Gastrocnemius medialis (tissue), 4 donors: ENCODE results near the gene POFUT1. TPM values are rescaled to one million over a fixed set of nuclear protein-coding genes. Genes with fewer than 3 reads are reported as not detected.

ENCODE experiments used
- ATAC-seq, 2 donors: fragments of 150-250 bp; one replicate each; pipeline ENCODE4 v1.9.1; 2016
- DNase-seq, 2 donors: peaks; one replicate each; pipeline ENCODE4 v3.0.0-alpha.2; 2019
- H3K27ac ChIP-seq, 4 donors: fragments of 200-600 bp; sonication (generic); 1 replicate in 1 of 4; 2 replicates in 3 of 4; pipeline ENCODE4 v1.5.1; 2016 to 2018; ENCODE audit warnings: mild to moderate bottlenecking in 2 of 4, moderate library complexity in 1 of 4
- H3K27me3 ChIP-seq, 3 donors: fragments of 200-600 bp; sonication (generic) in 2 of 3; 1 replicate in 1 of 3; 2 replicates in 2 of 3; pipeline versions ENCODE4 v1.5.1 to v1.6.0; 2016 to 2019; ENCODE audit warnings: mild to moderate bottlenecking in 1 of 3, moderate library complexity in 1 of 3
- H3K36me3 ChIP-seq, 2 donors: fragments of 200-600 bp; sonication (generic) in 1 of 2; one replicate each; pipeline ENCODE4 v1.5.1; 2017 to 2018
- H3K4me1 ChIP-seq, 2 donors: fragments of 200-600 bp; sonication (generic) in 1 of 2; one replicate each; pipeline ENCODE4 v1.5.1; 2016 to 2017; ENCODE audit warnings: mild to moderate bottlenecking in 2 of 2
- H3K4me3 ChIP-seq, 4 donors: fragments of 200-600 bp; sonication (generic) in 3 of 4; 1 replicate in 1 of 4; 2 replicates in 3 of 4; pipeline ENCODE4 v1.5.1; 2016 to 2019; ENCODE audit warnings: mild to moderate bottlenecking in 2 of 4
- H3K9me3 ChIP-seq, 3 donors: fragments of 200-600 bp; sonication (generic) in 2 of 3; 1 replicate in 1 of 3; 2 replicates in 2 of 3; pipeline ENCODE4 v1.5.1; 2016 to 2019
- POLR2A ChIP-seq, 2 donors: fragments of 450-650 bp; IDR thresholded peaks; one replicate each; pipeline ENCODE4 v1.6.1; 2017; ENCODE audit warnings: antibody characterized with exemption in 2 of 2, mild to moderate bottlenecking in 2 of 2, moderate library complexity in 2 of 2
- in situ Hi-C, 4 donors: fragments of 200-750 bp; cut with MboI; loops; one replicate each; pipeline versions ENCODE4 v1.15.0 to v1.8.0; 2017; ENCODE audit warnings: low sequenced_read_pairs in 4 of 4
- intact Hi-C: fragments of 100-400 bp; cut with DNase I; formaldehyde crosslinking; loops from one replicate; pipeline ENCODE4 v1.15.1; 2023; ENCODE audit warnings: low total_unique reads
- total RNA-seq, 4 donors: library from RNA; depleted of rRNA; stranded (reverse); fragments of >200 nt; gene quantifications; one replicate each; pipeline versions ENCODE4 v1.1.0 to v1.2.3, GENCODE V29; 2016
- TF ChIP-seq, protein P1 (sequence below), 5 experiments: fragments of 450-650 bp in 3 of 5; fragments of 200-600 bp in 2 of 5; sonication (generic) in 2 of 5; IDR thresholded peaks in 4 of 5; conservative IDR thresholded peaks in 1 of 5; 1 replicate in 4 of 5; 2 replicates in 1 of 5; pipeline ENCODE4 v1.5.1; 2016 to 2019; ENCODE audit warnings: antibody characterized with exemption in 5 of 5, mild to moderate bottlenecking in 3 of 5, moderate library complexity in 3 of 5

Gene POFUT1
- total RNA-seq, 4 donors from 2014 or later, result 15.3 to 20.7 (median 18.4) TPM

- H3K36me3 ChIP-seq, result no peaks in the 10 kb centered on the region
- no peaks in the 10 kb centered on the region for H3K9me3 ChIP-seq
- in situ Hi-C loops (no loop called here), intact Hi-C loops (no loop called here)
- no peak overlapping the region for H3K27ac ChIP-seq
- no peak for DNase-seq
- peaks cover 28 to 31% of the 10 kb centered on the region in 2 donors for H3K4me1 ChIP-seq
- ATAC-seq, result no peak
- no peak for TF ChIP-seq POLR2A (IDR thresholded peaks at IDR 0.05)
- TF ChIP-seq, protein P1, sequence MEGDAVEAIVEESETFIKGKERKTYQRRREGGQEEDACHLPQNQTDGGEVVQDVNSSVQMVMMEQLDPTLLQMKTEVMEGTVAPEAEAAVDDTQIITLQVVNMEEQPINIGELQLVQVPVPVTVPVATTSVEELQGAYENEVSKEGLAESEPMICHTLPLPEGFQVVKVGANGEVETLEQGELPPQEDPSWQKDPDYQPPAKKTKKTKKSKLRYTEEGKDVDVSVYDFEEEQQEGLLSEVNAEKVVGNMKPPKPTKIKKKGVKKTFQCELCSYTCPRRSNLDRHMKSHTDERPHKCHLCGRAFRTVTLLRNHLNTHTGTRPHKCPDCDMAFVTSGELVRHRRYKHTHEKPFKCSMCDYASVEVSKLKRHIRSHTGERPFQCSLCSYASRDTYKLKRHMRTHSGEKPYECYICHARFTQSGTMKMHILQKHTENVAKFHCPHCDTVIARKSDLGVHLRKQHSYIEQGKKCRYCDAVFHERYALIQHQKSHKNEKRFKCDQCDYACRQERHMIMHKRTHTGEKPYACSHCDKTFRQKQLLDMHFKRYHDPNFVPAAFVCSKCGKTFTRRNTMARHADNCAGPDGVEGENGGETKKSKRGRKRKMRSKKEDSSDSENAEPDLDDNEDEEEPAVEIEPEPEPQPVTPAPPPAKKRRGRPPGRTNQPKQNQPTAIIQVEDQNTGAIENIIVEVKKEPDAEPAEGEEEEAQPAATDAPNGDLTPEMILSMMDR (IDR thresholded peaks at IDR 0.05 in 4 of 5, conservative IDR thresholded peaks at IDR 0.05 in 1 of 5), result no peak
- H3K4me3 ChIP-seq, result no peak overlapping the region
- no peaks in the 10 kb centered on the region for H3K27me3 ChIP-seq
These were observed 74.0 kb downstream of the POFUT1 start for GRCh38 chr20:32281711-32282110.

GRCh38 chr20:32282461-32282860 is 74.8 kb downstream of the POFUT1 start:
- Histone ChIP-seq H3K36me3 (no peaks in the 10 kb centered on the region), H3K4me3 (no peak overlapping the region), H3K27me3 (no peaks in the 10 kb centered on the region), H3K9me3 (no peaks in the 10 kb centered on the region), H3K27ac (no peak overlapping the region), H3K4me1 (peaks cover 28 to 30% of the 10 kb centered on the region in 2 donors)
- TF ChIP-seq, protein P1 (IDR thresholded peaks at IDR 0.05 in 4 of 5, conservative IDR thresholded peaks at IDR 0.05 in 1 of 5), result no peak
- TF ChIP-seq POLR2A (IDR thresholded peaks at IDR 0.05), result no peak
- DNase-seq (peak in 1 of 2 donors; percentile 28), ATAC-seq (peak; percentile 28 to 51)
- in situ Hi-C loops (no loop called here), intact Hi-C loops (no loop called here)

DNA sequence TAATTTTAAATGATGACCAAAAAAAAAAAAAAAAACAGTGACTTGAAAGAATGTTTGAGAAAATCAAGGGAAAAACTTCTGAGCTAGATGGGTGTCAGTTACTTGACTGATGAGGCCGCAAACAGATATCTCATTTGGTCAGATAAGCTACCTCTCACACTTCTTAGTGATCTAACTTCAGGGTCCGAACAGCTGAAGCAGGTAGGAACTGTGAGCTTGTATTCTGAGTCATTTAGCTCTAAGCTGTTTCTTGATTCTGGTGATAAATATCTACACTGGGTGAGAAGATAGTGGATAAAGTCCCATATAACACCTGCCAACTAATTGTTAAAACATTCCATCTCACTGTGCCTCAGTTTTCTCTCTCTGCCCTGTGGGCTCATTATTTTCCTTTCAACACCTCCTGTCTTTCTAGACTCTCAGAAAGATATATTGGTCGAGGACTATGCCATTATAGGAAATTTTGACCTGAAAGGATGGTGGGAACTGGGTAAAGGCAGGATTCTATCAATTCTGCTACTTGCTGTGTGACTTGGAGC is 77.5 kb downstream of the POFUT1 start:
- ATAC-seq (no peak), DNase-seq (no peak)
- Histone ChIP-seq H3K27ac (peak overlapping the region in 2 of 4 donors; percentile 21 to 29), H3K36me3 (no peaks in the 10 kb centered on the region), H3K9me3 (no peaks in the 10 kb centered on the region), H3K4me1 (peaks cover 19 to 22% of the 10 kb centered on the region in 2 donors), H3K27me3 (no peaks in the 10 kb centered on the region), H3K4me3 (no peak overlapping the region)
- intact Hi-C loops, result no loop called here
- TF ChIP-seq POLR2A (IDR thresholded peaks at IDR 0.05), result no peak
- TF ChIP-seq, protein P1 (IDR thresholded peaks at IDR 0.05 in 4 of 5, conservative IDR thresholded peaks at IDR 0.05 in 1 of 5), result no peak
- in situ Hi-C loops, result no loop called here

GRCh38 chr20:32285621-32286371 is 78.1 kb downstream of the POFUT1 start:
- Histone ChIP-seq H3K36me3 (no peaks in the 10 kb centered on the region), H3K27ac (peak overlapping the region in 2 of 4 donors; percentile 21 to 29), H3K9me3 (no peaks in the 10 kb centered on the region), H3K27me3 (no peaks in the 10 kb centered on the region), H3K4me3 (no peak overlapping the region), H3K4me1 (peaks cover 19 to 22% of the 10 kb centered on the region in 2 donors)
- intact Hi-C loops, result no loop called here
- in situ Hi-C loops, result no loop called here
- DNase-seq (no peak), ATAC-seq (no peak)
- no peak for TF ChIP-seq POLR2A (IDR thresholded peaks at IDR 0.05)
- TF ChIP-seq, protein P1 (IDR thresholded peaks at IDR 0.05 in 4 of 5, conservative IDR thresholded peaks at IDR 0.05 in 1 of 5), result no peak
